Left lobe of liver (tissue), 2 donors: Measurements from ENCODE around the gene APC2. TPM values are rescaled to one million over a fixed set of nuclear protein-coding genes. Genes with fewer than 3 reads are reported as not detected.
A peak's percentile ranks its signal among the peaks of the same experiment; 100 is the strongest.

ENCODE experiments used
- ATAC-seq: fragments of 200-7000 bp; cut with Tn5 transposase; one replicate; pipeline ENCODE4 v1.9.1; 2020; ENCODE audit warnings: mild to moderate bottlenecking, moderate library complexity
- DNase-seq: peaks from one replicate; pipeline ENCODE4 v3.0.0-alpha.2; 2020; ENCODE audit warnings: low spot score
- total RNA-seq: library from RNA; stranded (reverse); gene quantifications from one replicate; pipeline ENCODE4 v1.2.1, GENCODE V29; 2021
- donor health status: DM: no; HTN: no; CAD: no; lungs with moderate emphysema.
- donor health status: DM: no; HTN: yes; CAD: no.

The APC2 gene
- total RNA-seq, 1 donor from 2014 or later: 0.13 TPM

DNA sequence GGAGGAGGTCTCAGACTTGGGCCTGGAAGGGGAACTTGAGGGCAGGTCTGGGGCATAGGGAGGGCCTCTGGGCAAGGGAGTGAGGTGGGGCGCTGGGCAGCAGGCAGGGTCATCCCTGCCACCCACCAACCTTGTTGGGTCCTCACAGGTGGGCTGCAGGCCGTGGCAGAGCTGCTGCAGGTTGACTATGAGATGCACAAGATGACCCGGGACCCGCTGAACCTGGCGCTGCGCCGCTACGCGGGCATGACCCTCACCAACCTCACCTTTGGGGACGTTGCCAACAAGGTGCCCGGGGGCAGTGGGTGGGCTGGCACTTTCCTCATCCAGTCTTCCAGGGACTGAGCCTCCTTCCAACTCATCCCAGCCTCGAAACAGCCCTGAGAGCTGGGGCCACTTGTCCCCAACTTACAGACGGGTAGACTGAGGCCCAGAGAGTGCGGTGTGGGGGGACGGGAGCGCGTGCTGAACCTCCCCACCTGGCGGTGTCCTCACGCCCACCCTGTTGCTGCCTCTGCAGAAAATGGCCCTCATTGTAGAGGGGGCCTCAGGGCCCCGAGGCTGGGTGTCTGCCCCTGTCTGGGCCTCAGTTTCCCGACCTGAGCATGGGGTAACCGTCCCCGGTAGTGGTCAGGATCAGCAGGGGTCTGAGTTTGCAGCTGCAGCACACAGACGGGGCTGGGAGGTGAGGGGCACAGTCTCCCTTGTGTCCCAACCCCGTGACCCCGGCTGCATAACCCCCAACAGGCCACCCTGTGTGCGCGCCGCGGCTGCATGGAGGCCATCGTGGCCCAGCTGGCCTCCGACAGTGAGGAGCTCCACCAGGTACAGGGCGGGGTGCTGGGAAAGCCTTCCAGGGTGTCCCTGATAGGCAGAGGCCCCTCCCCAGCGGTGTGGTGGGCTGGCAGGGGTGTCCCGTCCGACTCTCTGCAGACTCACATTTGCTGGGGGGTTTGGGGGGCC is 10.4 kb downstream of the APC2 start:
- no peak for DNase-seq
- no peak for ATAC-seq

DNA sequence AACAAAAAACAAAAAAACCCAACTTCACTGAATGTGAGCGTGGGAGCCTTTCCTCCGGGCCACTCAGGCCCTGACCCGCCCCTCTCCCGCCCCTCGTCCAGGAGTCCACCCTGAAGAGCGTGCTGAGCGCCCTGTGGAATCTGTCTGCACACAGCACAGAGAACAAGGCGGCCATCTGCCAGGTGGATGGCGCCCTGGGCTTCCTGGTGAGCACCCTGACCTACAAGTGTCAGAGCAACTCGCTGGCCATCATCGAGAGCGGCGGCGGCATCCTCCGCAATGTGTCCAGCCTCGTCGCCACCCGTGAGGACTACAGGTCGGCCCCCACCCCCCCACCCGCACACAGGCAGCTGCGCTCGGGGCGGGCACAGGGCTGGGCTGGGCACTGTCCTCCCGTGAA is 11.9 kb downstream of the APC2 start:
- DNase-seq: no peak
- ATAC-seq: no peak

DNA sequence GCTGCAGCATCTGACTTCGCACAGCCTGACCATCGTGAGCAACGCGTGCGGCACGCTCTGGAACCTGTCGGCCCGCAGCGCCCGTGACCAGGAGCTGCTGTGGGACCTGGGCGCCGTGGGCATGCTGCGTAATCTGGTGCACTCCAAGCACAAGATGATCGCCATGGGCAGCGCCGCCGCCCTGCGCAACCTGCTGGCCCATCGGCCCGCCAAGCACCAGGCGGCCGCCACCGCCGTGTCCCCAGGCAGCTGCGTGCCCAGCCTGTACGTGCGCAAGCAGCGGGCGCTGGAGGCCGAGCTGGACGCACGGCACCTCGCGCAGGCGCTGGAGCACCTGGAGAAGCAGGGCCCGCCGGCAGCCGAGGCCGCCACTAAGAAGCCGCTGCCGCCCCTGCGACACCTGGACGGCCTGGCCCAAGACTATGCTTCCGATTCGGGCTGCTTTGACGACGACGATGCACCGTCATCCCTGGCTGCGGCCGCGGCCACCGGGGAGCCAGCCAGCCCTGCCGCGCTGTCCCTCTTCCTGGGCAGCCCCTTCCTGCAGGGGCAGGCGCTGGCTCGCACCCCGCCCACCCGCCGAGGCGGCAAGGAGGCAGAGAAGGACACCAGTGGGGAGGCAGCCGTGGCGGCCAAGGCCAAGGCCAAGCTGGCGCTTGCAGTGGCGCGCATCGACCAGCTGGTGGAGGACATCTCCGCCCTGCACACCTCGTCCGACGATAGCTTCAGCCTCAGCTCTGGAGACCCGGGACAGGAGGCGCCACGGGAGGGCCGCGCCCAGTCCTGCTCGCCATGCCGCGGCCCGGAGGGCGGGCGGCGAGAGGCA is 15.5 kb downstream of the APC2 start:
- ATAC-seq (peak; percentile 56), DNase-seq (peak; percentile 50)

DNA sequence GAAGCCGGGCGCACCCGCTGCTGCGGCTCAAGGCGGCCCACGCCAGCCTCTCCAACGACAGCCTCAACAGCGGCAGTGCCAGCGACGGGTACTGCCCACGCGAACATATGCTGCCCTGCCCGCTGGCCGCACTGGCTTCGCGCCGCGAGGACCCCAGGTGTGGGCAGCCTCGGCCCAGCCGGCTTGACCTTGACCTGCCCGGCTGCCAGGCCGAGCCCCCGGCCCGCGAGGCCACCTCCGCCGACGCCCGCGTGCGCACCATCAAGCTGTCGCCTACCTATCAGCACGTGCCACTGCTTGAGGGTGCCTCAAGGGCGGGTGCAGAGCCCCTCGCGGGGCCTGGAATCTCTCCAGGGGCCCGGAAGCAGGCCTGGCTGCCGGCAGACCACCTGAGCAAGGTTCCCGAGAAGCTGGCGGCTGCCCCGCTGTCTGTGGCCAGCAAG is 16.1 kb downstream of the APC2 start:
- DNase-seq: peak; percentile 44
- no peak for ATAC-seq

DNA sequence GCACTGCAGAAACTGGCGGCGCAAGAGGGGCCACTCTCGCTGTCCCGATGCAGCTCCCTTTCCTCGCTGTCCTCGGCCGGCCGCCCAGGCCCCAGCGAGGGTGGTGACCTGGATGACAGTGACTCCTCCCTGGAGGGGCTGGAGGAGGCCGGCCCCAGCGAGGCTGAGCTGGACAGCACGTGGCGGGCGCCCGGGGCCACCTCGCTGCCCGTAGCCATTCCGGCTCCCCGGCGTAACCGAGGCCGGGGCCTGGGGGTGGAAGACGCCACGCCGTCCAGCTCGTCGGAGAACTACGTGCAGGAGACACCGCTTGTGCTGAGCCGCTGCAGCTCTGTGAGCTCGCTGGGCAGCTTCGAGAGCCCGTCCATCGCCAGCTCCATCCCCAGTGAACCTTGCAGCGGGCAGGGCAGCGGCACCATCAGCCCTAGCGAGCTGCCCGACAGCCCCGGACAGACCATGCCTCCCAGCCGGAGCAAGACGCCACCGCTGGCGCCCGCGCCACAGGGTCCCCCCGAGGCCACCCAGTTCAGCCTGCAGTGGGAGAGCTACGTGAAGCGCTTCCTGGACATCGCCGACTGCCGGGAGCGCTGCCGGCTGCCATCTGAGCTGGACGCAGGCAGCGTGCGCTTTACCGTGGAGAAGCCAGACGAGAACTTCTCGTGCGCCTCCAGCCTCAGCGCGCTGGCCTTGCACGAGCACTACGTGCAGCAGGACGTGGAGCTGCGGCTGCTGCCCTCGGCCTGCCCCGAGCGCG is 16.7 kb downstream of the APC2 start:
- DNase-seq (no peak), ATAC-seq (no peak)

DNA sequence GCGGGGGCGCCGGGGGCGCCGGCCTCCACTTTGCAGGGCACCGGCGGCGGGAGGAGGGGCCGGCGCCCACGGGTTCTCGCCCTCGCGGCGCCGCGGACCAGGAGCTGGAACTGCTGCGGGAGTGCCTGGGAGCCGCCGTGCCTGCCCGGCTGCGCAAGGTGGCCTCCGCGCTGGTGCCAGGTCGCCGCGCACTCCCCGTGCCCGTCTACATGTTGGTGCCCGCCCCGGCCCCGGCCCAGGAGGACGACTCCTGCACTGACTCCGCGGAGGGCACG is 17.2 kb downstream of the APC2 start:
- DNase-seq: no peak

DNA sequence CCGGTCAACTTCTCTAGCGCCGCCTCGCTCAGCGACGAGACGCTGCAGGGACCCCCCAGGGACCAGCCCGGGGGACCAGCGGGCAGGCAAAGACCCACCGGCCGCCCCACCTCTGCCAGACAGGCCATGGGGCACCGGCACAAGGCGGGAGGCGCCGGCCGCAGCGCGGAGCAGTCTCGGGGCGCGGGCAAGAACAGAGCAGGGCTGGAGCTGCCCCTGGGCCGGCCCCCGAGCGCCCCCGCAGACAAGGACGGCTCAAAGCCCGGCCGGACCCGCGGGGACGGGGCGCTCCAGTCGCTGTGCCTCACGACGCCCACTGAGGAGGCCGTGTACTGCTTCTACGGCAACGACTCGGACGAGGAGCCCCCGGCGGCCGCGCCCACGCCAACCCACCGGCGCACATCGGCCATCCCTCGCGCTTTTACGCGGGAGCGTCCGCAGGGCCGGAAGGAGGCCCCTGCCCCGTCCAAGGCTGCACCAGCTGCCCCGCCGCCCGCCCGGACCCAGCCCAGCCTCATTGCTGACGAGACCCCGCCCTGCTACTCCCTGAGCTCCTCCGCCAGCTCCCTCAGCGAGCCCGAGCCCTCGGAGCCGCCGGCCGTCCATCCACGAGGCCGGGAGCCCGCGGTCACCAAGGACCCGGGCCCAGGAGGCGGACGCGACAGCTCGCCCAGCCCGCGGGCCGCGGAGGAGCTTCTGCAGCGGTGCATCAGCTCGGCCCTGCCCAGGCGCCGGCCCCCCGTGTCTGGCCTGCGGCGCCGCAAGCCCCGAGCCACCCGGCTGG is 17.8 kb downstream of the APC2 start:
- no peak for DNase-seq
- ATAC-seq: no peak

More for the DNA sequence above, 17.2 kb downstream of the APC2 start:
- ATAC-seq: no peak

DNA sequence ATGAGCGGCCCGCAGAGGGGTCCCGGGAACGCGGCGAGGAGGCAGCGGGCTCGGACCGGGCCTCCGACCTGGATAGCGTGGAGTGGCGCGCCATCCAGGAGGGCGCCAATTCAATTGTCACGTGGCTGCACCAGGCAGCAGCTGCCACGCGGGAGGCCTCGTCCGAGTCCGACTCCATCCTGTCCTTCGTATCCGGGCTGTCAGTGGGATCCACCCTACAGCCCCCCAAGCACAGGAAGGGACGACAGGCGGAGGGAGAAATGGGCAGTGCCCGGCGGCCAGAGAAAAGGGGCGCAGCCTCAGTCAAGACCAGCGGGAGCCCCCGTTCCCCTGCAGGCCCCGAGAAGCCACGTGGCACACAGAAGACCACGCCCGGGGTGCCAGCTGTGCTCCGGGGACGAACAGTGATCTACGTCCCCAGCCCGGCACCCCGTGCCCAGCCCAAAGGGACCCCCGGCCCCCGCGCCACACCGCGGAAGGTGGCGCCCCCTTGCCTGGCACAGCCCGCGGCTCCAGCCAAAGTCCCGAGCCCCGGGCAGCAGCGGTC is 18.4 kb downstream of the APC2 start:
- ATAC-seq (no peak), DNase-seq (no peak)

DNA sequence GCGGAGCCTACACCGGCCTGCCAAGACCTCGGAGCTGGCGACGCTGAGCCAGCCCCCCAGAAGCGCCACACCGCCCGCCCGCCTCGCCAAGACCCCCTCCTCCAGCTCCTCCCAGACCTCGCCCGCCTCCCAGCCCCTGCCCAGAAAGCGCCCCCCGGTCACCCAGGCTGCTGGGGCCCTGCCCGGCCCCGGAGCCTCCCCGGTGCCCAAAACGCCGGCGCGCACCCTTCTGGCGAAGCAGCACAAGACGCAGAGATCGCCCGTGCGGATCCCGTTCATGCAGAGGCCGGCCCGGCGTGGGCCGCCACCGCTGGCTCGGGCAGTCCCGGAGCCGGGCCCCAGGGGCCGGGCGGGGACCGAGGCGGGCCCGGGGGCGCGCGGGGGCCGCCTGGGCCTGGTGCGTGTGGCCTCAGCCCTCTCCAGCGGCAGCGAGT is 18.9 kb downstream of the APC2 start:
- ATAC-seq: peak; percentile 42
- no peak for DNase-seq

DNA sequence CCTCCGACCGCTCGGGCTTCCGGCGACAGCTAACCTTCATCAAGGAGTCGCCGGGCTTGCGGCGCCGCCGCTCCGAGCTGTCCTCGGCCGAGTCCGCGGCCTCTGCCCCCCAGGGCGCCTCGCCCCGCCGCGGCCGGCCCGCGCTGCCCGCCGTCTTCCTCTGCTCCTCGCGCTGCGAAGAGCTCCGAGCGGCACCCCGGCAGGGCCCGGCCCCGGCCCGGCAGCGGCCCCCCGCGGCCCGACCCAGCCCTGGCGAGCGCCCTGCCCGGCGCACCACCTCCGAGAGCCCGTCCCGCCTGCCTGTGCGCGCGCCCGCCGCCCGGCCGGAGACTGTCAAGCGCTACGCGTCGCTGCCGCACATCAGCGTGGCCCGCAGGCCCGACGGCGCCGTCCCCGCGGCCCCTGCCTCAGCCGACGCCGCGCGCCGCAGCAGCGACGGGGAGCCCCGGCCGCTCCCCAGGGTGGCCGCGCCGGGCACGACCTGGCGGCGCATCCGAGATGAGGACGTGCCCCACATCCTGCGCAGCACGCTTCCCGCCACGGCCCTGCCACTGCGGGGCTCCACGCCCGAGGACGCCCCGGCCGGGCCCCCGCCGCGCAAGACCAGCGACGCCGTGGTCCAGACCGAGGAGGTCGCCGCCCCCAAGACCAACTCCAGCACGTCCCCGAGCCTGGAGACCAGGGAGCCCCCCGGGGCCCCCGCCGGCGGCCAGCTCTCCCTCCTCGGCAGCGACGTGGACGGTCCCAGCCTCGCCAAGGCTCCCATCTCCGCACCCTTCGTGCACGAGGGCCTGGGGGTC is 19.5 kb downstream of the APC2 start:
- DNase-seq: no peak
- peak; percentile 20 for ATAC-seq

DNA sequence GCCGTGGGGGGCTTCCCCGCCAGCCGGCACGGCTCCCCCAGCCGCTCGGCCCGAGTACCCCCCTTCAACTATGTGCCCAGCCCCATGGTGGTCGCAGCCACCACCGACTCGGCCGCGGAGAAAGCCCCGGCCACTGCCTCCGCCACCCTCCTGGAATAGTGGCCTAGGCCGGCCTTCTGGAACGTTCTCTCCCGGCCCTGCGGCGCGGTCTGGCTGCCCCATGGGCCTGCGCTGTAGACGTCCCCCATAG is 20.1 kb downstream of the APC2 start:
- DNase-seq (no peak), ATAC-seq (peak; percentile 22)

DNA sequence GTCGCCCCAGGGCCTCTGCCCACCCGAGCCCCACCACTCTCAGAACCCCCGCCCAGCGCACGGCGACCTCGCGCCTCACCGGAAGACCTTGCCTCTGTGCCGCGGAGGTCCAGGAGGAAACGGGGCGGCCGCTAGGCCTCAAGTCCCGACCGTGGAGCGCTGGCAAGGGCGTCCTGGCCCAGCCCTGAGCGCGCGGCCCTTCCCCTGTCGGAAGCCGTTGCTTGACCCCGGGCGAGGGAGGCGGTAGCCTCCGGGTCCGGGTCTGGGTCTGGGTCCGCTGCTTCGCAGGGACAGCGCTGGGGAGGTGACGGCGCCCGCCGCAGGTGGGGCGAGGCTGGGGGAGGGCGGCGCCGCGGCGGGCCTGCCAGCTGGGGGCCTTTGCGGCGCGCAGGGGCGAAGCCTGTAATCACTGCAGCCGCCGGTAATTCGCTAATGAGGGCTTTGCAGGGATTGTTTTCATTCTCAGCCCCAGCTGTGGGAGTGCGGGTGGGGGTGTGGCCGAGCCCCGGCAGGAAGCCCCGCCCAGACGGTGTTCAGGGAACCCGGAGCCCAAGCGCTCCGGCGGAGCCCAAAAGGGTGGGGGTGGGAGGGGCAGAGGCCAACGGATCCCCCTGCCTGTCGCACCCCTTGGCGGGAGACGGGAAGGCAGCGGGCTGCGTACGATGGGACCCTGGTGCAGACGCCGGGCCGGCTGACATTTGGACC is 20.5 kb downstream of the APC2 start:
- no peak for DNase-seq

DNA sequence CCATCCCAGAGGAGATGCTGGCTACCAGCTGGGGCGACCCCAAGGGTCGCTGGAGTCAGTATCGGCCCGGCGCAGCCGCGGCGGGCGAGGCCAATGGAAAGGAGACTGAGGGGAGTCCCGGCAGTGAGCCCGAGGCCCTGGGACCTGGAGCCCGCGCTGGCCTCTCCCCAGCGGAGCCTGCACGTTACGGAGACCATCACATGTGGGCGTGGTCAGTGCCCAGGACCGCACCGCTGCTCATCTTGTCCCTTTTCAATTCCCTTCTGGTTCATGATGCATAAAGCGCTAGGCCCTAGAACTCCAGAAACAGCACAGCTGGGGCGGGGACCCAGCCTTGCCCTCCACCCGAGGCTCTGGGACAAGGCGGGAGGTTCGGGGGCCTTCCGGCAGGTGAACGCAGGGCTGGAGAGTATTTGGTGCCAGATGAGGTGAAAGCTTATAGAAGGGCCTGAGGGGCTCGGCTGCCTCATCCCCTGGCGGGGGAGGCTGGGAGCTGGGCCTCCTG is 21.1 kb downstream of the APC2 start:
- DNase-seq: no peak
- ATAC-seq: peak; percentile 21

More for the DNA sequence above, 20.5 kb downstream of the APC2 start:
- peak; percentile 60 for ATAC-seq

DNA sequence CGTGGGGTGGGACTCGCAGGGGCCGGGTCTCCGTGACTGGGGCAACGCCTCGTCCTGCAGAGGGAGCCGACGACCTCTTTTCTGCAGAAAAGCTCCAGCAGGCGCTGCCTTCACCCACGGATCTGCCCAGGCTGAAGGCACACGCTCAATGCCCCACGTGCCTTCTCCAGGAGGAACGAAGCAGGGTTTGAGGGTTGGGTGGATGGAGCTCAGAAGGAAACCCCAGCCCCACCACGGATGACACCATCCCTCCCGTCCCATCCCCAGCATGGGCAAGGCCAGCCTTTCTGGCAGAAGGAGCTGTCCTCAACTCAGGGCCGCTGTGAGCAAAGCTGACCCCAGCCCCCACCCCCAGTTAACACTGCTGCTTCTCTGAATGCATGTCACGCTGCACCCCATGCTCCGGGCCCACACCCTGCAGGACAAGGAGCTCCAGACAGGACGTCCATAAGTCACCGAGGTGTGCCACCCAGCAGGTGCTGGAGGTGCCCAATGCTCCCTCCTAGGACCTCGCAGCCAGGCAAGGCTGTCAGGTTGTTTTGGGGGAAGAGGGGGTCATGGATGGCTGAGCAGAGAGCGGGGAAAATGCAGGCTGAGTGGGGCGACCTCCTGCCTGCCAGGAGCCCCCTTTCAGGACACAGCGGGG is 21.7 kb downstream of the APC2 start:
- DNase-seq: no peak
- ATAC-seq: no peak

DNA sequence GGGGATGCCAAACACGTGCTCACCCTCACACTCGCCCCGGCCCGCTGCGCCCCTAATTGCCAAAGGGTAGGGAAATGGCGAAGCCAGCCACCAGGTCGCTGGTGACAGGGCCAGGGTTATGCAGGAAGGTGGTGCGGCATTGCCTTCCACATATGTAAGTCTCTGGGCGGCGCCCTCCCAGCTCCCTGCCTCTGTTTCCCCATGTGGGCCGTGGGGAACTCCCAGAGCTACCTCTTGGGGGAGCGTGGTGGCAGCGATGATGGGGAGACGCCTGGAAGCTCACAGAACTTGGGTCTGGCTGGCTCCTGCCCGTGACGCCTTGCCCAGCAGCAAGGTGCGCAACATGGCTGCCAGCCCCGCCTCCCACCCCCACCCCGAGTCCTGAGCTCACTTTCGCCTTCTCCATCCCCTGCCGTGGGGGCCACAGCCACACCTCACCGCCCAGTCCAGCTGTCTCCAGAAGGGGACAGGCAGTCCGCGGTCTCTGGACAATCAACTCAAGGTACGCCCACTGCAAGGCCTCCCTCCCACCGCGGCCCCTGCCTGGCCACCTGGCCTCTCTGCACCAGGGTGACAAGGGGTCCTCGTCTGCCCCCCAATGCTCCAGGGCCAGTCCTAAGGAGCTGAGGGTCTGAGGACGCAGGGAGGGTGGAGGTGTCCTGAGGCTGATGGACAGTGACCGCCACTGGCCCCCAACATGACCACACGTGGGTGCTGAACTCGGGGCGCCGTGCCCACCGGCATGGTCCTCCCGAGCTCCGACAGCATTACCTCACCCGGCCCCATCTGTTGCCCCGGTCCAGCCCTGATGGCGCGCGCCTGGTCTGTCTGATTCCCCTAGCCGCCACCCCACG is 22.5 kb downstream of the APC2 start:
- DNase-seq (no peak), ATAC-seq (no peak)

DNA sequence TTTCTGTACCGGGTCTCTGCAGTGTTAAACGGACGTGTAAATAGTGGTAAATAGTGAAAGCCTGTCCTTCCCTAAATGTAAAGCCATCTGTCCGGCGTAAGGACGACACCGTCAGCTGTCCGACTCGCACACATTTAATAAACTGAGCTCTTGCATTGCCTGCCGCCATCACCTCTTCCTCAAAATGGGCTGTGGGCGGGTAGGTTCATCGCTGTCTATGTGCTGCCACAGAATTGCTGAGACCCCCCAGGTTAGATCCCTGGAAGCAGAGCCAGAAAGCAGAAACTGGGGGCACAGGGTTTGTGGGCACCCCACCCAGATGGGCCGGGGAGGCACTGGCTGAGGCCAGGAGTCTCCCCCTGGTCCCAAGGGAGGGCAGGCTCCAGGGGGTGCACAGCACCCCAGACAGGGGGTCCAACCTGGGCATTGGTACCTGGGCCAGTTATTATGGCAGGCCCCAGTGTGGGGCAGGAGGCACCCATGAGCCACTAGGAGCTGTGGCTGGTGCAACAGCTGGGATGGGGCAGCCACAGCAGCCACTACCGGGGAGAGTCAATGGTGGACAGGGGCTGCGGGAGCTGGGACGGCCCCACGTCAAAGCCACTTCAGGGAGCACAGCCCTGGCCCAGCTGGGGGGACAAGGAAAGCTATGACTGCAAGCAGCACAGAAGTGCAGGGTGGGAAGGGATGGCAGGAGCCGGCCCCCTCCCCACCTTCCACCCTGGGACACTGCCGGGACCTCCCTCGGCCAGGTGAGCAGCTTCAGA is 23.3 kb downstream of the APC2 start:
- DNase-seq (no peak), ATAC-seq (no peak)
